Anterior cingulate cortex (tissue), 58 donors: ENCODE data around the gene CCDC88A.
A peak's percentile ranks its signal among the peaks of the same experiment; 100 is the strongest.
"Not testable (repeated sequence)": the region's sequence is repeated elsewhere in the genome, so short reads cannot be mapped to it uniquely, and the experiment has no call there.

Experiments used
- DNase-seq, 58 donors: peaks; one replicate each; lab custom pipeline; 2025; lab: John Stamatoyannopoulos, UW

Gene CCDC88A, protein sequence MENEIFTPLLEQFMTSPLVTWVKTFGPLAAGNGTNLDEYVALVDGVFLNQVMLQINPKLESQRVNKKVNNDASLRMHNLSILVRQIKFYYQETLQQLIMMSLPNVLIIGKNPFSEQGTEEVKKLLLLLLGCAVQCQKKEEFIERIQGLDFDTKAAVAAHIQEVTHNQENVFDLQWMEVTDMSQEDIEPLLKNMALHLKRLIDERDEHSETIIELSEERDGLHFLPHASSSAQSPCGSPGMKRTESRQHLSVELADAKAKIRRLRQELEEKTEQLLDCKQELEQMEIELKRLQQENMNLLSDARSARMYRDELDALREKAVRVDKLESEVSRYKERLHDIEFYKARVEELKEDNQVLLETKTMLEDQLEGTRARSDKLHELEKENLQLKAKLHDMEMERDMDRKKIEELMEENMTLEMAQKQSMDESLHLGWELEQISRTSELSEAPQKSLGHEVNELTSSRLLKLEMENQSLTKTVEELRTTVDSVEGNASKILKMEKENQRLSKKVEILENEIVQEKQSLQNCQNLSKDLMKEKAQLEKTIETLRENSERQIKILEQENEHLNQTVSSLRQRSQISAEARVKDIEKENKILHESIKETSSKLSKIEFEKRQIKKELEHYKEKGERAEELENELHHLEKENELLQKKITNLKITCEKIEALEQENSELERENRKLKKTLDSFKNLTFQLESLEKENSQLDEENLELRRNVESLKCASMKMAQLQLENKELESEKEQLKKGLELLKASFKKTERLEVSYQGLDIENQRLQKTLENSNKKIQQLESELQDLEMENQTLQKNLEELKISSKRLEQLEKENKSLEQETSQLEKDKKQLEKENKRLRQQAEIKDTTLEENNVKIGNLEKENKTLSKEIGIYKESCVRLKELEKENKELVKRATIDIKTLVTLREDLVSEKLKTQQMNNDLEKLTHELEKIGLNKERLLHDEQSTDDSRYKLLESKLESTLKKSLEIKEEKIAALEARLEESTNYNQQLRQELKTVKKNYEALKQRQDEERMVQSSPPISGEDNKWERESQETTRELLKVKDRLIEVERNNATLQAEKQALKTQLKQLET (N-terminal part only)

GRCh38 chr2:55419679-55420438 lies at the start of gene CCDC88A:
Gene CCDC88A, minus strand, starts transcription at chr2:55419856. Its CDS starts 777 bp downstream, at chr2:55419079.
- peak; percentile 74 to 98 (median 94) for DNase-seq

DNA sequence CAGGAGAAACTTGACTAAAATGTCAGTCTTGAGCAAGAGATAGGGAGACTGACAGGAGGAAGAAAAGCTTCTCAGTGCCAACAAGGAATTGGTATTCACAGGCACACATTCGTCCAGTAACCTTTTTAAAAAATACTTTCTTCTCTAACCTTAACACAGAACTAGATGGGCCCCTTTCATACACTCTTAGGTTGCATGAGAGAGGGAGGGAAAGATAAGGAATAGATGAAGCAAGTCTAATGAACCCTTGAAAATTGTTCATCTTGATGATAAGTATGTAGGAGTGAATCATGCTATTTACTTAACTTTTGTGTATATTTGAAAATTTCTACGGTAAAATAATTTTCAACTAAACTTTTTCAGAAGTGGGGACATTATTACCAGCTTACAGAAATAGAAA lies 42.0 kb upstream of the CCDC88A start:
- no peak for DNase-seq

- no peak for DNase-seq
These were observed 40.9 kb upstream of the CCDC88A start for GRCh38 chr2:55460562-55460961.

DNA sequence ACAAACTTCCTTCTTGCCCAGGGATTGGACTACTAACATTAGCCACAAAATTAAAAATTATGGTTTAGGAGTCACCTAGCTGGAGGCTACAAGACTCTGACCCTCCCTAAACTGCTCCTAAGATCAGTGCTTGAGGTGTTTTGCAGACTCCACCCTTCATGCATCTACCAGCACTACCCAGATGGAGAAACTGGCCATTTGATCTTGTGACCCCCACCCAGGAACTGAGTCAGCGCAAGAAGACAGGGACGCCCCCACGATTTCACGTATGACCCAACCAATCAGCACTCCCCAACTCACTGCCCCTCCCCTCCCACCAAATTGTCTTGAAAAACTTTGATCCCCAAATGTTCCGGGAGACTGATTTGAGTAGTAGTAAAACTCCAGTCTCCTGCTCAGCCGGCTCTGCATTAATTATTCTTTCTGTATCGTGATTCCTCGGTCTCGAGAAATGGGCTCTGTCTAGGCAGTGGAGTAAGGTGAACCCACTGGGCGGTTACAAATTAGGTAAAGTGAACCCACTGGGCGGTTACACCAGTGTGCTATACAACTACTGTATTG lies 40.1 kb upstream of the CCDC88A start:
- DNase-seq: no peak

GRCh38 chr2:55459279-55459678 lies 39.6 kb upstream of the CCDC88A start:
- no peak for DNase-seq

DNA sequence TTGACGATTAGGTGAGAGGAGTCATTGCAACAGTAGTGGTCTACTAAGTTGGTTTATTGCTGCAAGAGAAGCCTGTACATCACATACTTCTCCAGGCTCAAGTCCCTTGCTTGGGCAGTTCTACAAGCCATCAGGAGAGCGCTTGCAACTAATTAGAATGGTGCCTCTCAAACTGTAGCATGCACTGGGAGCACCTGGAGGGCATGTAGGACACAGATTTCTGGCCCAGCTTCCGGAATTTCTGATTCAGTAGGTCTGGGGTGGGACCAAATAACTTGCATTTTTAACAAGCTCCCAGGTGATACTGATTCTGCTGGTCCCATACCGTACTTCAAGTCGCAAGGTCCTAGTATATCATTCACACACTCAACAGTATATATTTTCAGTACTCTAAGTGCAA lies 34.5 kb upstream of the CCDC88A start:
- no peak for DNase-seq

DNA sequence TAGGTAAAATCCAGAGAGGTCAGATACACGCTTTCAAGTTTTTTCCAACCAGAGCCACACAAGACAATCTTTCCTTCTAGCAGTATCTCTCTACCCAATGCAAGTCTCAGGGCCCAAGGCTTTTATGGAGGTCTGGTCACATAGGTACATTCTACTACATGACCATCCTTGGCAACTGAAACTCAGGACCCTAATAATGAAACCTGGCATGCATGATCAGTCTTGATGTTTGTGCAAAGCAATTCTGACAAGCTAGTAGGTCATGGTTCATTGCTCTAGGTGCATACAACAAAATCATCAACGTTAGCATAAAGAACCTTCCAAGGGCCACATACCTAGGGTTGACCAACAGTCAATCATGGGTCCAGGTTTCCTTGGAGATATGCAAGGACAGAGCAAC lies 33.2 kb upstream of the CCDC88A start:
- no peak for DNase-seq

GRCh38 chr2:55451699-55452098 lies 32.0 kb upstream of the CCDC88A start:
- no peak for DNase-seq

DNA sequence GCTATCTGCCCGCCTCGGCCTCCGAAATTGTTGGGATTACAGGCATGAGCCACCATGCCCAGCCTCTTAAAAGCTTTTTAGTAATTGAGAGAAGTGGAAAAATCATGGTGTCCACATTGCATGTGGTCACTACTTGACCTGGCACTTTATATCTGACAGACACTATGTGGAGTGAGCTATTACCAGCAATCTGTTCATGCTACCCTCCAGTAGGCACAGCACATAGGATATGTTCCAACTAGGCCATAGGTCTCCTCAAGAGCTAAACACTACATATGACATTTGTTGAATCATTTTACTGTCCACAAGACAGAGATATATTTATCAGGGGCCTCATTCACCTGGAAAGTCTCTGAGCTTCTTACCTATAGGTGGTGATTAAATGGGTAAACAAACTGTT lies 30.4 kb upstream of the CCDC88A start:
- not testable (repeated sequence) for DNase-seq

DNA sequence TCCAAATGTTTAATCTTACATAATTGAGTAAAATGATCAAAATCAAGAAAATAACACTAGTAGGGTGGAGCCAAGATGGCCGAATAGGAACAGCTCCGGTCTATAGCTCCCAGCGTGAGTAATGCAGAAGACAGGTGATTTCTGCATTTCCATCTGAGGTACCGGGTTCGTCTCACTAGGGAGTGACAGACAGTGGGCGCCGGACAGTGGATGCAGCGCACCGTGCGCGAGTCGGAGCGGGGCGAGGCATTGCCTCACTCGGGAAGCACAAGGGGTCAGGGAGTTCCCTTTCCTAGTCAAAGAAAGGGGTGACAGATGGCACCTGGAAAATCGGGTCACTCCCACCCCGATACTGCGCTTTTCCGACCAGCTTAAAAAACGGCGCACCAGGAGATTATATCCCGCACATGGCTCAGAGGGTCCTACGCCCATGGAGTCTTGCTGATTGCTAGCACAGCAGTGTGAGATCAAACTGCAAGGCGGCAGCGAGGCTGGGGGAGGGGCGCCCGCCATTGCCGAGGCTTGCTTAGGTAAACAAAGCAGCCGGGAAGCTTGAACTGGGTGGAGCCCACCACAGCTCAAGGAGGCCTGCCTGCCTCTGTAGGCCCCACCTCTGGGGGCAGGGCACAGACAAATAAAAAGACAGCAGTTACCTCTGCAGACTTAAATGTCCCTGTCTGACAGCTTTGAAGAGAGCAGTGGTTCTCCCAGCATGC lies 22.5 kb upstream of the CCDC88A start:
- DNase-seq: not testable (repeated sequence)

DNA sequence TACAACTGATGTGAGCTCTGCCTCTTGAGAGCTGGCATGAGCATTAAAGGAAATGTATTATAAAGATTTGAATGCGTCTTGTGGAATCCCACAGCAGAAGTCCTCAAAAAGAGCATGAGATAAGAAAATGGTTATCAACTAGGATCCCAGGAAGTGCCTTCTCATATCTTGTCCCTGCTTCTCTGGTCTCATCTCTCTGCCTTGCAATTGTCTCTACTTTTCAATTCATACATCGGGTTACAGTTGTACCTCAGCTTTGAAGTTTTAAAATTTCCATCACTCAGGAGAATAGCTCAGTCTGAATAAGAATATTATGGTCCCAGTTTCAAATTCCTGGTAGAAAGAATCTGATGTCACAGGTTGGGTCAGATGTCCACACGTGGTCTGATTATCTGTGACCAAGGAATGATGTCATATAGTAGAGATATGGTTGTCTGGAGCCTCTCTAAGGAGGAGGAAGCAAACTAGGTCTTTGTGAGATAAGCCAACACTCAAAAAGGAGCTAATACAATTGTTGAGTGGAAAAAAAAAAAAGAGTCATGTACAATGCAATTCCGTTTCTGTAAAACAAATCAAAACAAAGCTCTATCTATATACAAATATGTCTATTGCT lies 21.7 kb upstream of the CCDC88A start:
- no peak for DNase-seq

- DNase-seq: no peak
These were observed 19.4 kb upstream of the CCDC88A start for GRCh38 chr2:55439101-55439397.

DNA sequence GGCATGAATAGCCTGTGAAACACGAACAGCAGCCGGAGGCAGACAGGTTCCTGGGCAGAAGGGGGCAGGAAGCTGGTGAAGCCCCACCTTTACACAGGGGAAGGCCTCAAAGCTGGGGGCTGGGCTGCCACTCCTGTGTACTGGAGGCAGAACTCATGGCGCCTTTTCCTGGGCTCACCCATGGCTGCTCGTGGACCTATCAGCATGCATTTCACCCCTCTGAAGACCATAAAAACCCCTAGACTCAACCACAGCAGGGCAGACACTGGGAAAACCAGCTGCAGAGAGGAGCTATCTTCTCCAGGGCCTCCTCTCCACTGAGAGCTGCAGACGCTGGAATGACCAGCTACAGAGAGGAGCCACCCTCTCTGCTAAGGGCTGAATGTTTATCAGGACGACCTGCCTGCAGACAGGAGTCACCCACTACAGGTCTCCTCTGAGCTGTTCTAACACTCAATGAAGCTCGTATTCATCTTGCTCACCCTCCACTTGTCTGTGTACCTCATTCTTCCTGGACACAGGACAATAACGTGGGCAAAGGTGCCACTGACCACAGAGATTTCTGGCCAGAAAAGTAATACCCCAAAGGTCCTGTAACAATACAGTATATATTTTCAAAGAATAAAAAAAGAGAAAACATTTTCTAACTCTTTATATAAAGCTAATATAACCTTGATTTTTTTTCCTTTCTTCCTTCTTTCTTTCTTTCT lies 18.9 kb upstream of the CCDC88A start:
- DNase-seq: no peak

DNA sequence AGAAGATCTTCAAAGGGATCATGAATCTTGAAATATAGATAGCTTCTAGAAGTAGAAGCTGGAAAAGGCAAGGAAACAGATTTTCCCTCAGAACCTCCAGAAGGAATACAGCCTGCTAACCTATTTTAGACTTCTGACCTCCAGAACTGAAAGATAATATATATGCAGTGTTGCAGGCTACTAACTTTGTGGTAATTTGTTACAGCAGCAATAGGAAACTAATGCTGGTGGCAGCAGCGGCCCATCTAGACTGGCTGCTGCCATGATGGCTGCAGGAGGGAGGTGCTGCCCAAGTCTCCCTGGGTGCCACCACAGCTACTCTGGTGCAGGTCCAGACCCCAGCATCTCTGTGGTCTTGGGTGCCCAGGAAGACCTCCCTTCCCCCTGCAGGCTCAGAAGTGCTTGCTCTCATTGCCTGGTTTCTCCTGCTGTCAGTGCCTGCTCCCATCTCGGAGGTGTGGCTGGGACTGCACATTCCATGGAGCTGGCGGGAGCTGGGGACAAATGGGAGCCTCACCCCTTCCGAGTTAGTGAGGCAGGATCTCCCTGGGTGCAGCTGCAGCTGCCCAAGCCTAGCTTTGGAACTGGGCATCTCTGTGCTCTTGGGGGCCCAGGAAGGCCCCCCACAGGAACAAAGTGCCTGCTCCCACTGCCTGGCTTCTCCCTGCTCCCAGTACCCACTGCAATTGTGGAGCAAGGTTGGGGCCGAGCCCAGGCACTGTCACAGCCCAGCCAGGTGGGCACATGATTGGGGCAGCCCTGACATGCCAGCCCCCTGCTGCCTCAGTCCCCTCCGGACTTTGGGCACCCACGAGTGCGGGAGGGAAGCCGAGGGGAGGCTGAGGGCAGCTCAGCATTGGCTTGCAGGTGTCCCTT lies 18.1 kb upstream of the CCDC88A start:
- DNase-seq: no peak

GRCh38 chr2:55431982-55432627 lies 12.4 kb upstream of the CCDC88A start:
- peak in 1 of 58 donors; percentile 32 for DNase-seq

- DNase-seq: no peak
These were observed 10.7 kb upstream of the CCDC88A start for GRCh38 chr2:55430211-55430975.
